Chondrocyte (in vitro differentiated cells): ENCODE data around the gene API5. TPM values are rescaled to one million over a fixed set of nuclear protein-coding genes. Genes with fewer than 3 reads are reported as not detected.
A peak's percentile ranks its signal among the peaks of the same experiment; 100 is the strongest.

Source experiments
- DNase-seq: peaks from one replicate; pipeline ENCODE4 v3.0.0; 2021; ENCODE audit warnings: mixed read lengths, low spot score
- H3K27ac Mint-ChIP-seq: one replicate; pipeline ENCODE4 v1.8.0; 2021; ENCODE audit warnings: mild to moderate bottlenecking, moderate library complexity, mixed read lengths; ENCODE audit not compliant: unreplicated experiment
- H3K27me3 Mint-ChIP-seq: 2 replicates; pipeline ENCODE4 v1.8.0; 2021; ENCODE audit warnings: low read depth, mixed read lengths
- H3K36me3 Mint-ChIP-seq: 2 replicates; pipeline ENCODE4 v1.8.0; 2021; ENCODE audit warnings: low read depth, mixed read lengths
- H3K4me1 Mint-ChIP-seq: 2 replicates; pipeline ENCODE4 v1.8.0; 2021; ENCODE audit warnings: low read depth, mild to moderate bottlenecking, mixed read lengths
- H3K4me3 Mint-ChIP-seq: one replicate; pipeline ENCODE4 v1.8.0; 2021; ENCODE audit warnings: mild to moderate bottlenecking, moderate library complexity, mixed read lengths; ENCODE audit not compliant: unreplicated experiment
- H3K9me3 Mint-ChIP-seq: 2 replicates; pipeline ENCODE4 v1.8.0; 2021; ENCODE audit warnings: low read depth, mixed read lengths
- total RNA-seq: library from RNA; stranded (reverse); gene quantifications from 3 replicates; pipeline ENCODE4 v1.2.1, GENCODE V29; 2021
- TF ChIP-seq, protein P1 (sequence below): fragments of 200-600 bp; sonication (generic); IDR thresholded peaks from 2 replicates; pipeline ENCODE4 v1.5.0; 2021; ENCODE audit warnings: antibody characterized with exemption, mild to moderate bottlenecking, moderate library complexity

Gene API5
- total RNA-seq, 1 donor from 2014 or later: 82.3 TPM

DNA sequence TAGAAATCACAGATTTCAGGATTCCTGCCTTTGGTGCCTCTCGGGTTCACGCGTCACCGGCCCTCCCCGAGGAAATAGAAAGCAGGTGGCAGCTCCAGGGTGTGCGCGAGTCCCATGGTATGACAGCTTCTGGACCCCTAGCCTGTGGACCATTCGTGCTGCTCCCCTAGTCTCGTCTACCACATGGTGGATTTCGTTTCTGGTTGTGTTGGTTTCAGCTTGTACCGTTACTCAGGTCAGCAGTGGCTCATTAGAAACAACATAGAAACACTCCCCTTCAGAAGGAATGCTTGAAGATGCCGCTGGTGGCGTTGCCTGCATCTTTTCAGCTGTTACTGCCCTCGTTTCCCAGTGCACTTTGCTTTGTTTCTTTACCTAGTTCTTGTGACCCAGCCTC is 47.6 kb downstream of the API5 start:
- DNase-seq: no peak
- Mint-ChIP-seq H3K27ac (peak overlapping the region; percentile 98), H3K4me1 (peaks cover 31% of the 10 kb centered on the region), H3K36me3 (no peaks in the 10 kb centered on the region), H3K27me3 (no peaks in the 10 kb centered on the region), H3K4me3 (peak overlapping the region; percentile 98), H3K9me3 (no peaks in the 10 kb centered on the region)
- TF ChIP-seq, protein P1, sequence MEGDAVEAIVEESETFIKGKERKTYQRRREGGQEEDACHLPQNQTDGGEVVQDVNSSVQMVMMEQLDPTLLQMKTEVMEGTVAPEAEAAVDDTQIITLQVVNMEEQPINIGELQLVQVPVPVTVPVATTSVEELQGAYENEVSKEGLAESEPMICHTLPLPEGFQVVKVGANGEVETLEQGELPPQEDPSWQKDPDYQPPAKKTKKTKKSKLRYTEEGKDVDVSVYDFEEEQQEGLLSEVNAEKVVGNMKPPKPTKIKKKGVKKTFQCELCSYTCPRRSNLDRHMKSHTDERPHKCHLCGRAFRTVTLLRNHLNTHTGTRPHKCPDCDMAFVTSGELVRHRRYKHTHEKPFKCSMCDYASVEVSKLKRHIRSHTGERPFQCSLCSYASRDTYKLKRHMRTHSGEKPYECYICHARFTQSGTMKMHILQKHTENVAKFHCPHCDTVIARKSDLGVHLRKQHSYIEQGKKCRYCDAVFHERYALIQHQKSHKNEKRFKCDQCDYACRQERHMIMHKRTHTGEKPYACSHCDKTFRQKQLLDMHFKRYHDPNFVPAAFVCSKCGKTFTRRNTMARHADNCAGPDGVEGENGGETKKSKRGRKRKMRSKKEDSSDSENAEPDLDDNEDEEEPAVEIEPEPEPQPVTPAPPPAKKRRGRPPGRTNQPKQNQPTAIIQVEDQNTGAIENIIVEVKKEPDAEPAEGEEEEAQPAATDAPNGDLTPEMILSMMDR: peak; percentile 16

GRCh38 chr11:43360361-43361032 is 48.7 kb downstream of the API5 start:
- H3K4me1 Mint-ChIP-seq: peaks cover 31% of the 10 kb centered on the region
- H3K4me3 Mint-ChIP-seq: peak overlapping the region; percentile 98
- H3K9me3 Mint-ChIP-seq: no peaks in the 10 kb centered on the region
- no peaks in the 10 kb centered on the region for H3K27me3 Mint-ChIP-seq
- no peak for DNase-seq
- TF ChIP-seq, protein P1: no peak
- H3K27ac Mint-ChIP-seq: peak overlapping the region; percentile 59
- H3K36me3 Mint-ChIP-seq: peaks cover under 1% of the 10 kb centered on the region

- Mint-ChIP-seq H3K27ac (peak overlapping the region; percentile 70), H3K27me3 (no peaks in the 10 kb centered on the region), H3K4me3 (no peak overlapping the region), H3K4me1 (peaks cover 14% of the 10 kb centered on the region), H3K9me3 (no peaks in the 10 kb centered on the region), H3K36me3 (peaks cover 1% of the 10 kb centered on the region)
- TF ChIP-seq, protein P1: no peak
- no peak for DNase-seq
These were observed 54.9 kb downstream of the API5 start for GRCh38 chr11:43366677-43367076.

- peaks cover 1% of the 10 kb centered on the region for H3K36me3 Mint-ChIP-seq
- no peaks in the 10 kb centered on the region for H3K9me3 Mint-ChIP-seq
- TF ChIP-seq, protein P1: no peak
- no peak for DNase-seq
- H3K4me1 Mint-ChIP-seq: peaks cover 11% of the 10 kb centered on the region
- H3K27ac Mint-ChIP-seq: peak overlapping the region; percentile 70
- H3K27me3 Mint-ChIP-seq: no peaks in the 10 kb centered on the region
- no peak overlapping the region for H3K4me3 Mint-ChIP-seq
These were observed 55.8 kb downstream of the API5 start for GRCh38 chr11:43367382-43368178.

GRCh38 chr11:43376065-43376464 is 64.3 kb downstream of the API5 start:
- H3K27ac Mint-ChIP-seq: peak overlapping the region; percentile 15
- no peak overlapping the region for H3K4me3 Mint-ChIP-seq
- no peaks in the 10 kb centered on the region for H3K27me3 Mint-ChIP-seq
- no peaks in the 10 kb centered on the region for H3K9me3 Mint-ChIP-seq
- peaks cover 5% of the 10 kb centered on the region for H3K4me1 Mint-ChIP-seq
- no peak for DNase-seq
- TF ChIP-seq, protein P1: no peak
- peaks cover 4% of the 10 kb centered on the region for H3K36me3 Mint-ChIP-seq
